ENCODE measurements around the gene ACSM6. TPM values are rescaled to one million over a fixed set of nuclear protein-coding genes. Genes with fewer than 3 reads are reported as not detected.
"Not testable (repeated sequence)": the region's sequence is repeated elsewhere in the genome, so short reads cannot be mapped to it uniquely, and the experiment has no call there.

The ACSM6 gene
- total RNA-seq, 3 donors from 2014 or later = not detected

DNA sequence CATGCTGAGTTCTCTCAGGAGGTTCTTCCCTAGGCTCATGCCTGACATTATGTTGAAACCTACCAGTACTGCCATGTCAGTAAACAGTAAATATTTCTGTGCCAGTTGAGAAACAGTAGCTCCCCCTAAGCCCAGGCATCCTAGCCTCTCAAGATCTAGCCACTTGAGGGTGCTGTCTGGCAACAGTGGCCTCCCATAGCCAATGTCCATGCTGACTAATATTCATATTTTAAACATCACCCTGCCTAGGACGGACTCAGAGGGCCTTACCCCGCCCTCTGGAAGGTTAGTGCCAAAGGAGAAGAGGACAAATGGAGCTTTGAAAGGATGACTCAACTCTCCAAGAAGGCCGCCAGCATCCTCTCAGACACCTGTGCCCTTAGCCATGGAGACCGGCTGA, 7.7 kb downstream of the ACSM6 start:
- ATAC-seq = no peak
- H3K4me3 Mint-ChIP-seq = no peak overlapping the region
- H3K4me1 Mint-ChIP-seq (ENCODE audit: low read depth) = no peaks in the 10 kb centered on the region
- peaks cover 6% of the 10 kb centered on the region for H3K9me3 Mint-ChIP-seq
- no peak for DNase-seq
- H3K36me3 Mint-ChIP-seq (ENCODE audit: insufficient read depth) = no peaks in the 10 kb centered on the region
- no peaks in the 10 kb centered on the region for H3K27me3 Mint-ChIP-seq (ENCODE audit: low read depth)

DNA sequence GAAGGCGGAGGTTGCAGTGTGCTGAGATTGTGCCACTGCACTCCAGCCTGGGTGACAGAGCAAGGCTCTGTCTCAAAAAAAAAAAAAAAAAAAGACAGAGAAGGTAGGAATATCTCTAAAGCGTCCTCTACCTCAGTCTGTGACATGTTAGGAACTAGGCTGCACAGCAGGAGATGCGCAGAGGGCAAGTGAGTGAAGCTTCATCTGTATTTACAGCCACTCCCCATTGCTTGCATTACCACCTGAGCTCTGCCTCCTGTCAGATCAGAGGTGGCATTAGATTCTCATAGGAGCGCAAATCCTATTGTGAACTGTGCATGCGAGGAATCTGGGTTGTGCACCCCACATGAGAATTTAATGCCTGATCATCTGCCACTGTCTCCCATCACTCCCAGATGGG, 8.8 kb downstream of the ACSM6 start:
- not testable (repeated sequence) for ATAC-seq; DNase-seq; H3K4me3 Mint-ChIP-seq; H3K36me3 Mint-ChIP-seq (ENCODE audit: insufficient read depth); H3K27me3 Mint-ChIP-seq (ENCODE audit: low read depth); H3K9me3 Mint-ChIP-seq; H3K4me1 Mint-ChIP-seq (ENCODE audit: low read depth)

- DNase-seq (no peak), ATAC-seq (no peak)
- H3K27me3 Mint-ChIP-seq (ENCODE audit: low read depth) = peaks cover 3% of the 10 kb centered on the region
- H3K4me1 Mint-ChIP-seq (ENCODE audit: low read depth) = no peaks in the 10 kb centered on the region
- H3K4me3 Mint-ChIP-seq = no peak overlapping the region
- no peaks in the 10 kb centered on the region for H3K9me3 Mint-ChIP-seq
- no peaks in the 10 kb centered on the region for H3K36me3 Mint-ChIP-seq (ENCODE audit: insufficient read depth)
Measured at GRCh38 chr10:95208702-95209391, 14.8 kb downstream of the ACSM6 start.

DNA sequence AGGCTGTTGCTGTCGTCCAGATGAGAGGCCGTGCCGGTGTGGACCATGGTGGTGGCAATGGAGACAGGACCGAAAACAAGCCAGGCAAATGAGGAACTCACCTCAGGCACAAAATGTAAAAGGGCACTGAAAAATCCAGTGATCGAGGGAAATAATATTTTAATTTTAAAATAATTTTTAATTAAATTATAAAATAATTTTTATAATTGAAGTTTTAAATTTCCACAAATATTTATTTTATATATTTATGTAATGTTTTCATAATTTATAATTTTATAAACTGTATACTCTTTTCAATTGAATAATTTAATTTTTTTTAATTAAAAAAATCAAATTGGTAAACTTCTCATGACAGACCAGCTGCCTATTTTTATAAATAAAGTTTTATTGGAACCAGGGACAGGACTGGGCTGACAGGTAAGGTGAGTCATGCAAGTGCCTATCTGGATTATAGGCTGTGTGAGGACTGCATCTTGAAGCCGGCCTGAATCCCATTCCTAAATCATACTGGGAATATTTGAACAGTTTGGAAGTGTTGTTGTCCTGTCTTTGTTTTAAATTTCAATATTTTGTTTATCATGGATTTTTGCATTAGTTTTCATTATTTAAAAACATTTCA, 15.6 kb downstream of the ACSM6 start:
- Mint-ChIP-seq H3K9me3 (no peaks in the 10 kb centered on the region), H3K4me1 (ENCODE audit: low read depth) (no peaks in the 10 kb centered on the region), H3K27me3 (ENCODE audit: low read depth) (peaks cover 3% of the 10 kb centered on the region)

GRCh38 chr10:95211606-95212279, 17.7 kb downstream of the ACSM6 start:
- peaks cover 3% of the 10 kb centered on the region for H3K27me3 Mint-ChIP-seq (ENCODE audit: low read depth)
- H3K36me3 Mint-ChIP-seq (ENCODE audit: insufficient read depth) = peaks cover 1% of the 10 kb centered on the region
- H3K4me1 Mint-ChIP-seq (ENCODE audit: low read depth) = no peaks in the 10 kb centered on the region
- no peak for ATAC-seq
- no peak for DNase-seq
- no peak overlapping the region for H3K4me3 Mint-ChIP-seq
- H3K9me3 Mint-ChIP-seq = peaks cover 5% of the 10 kb centered on the region

More for the DNA sequence above, 15.6 kb downstream of the ACSM6 start:
- H3K36me3 Mint-ChIP-seq (ENCODE audit: insufficient read depth) = no peaks in the 10 kb centered on the region
- no peak for DNase-seq
- ATAC-seq = no peak
- H3K4me3 Mint-ChIP-seq = no peak overlapping the region

DNA sequence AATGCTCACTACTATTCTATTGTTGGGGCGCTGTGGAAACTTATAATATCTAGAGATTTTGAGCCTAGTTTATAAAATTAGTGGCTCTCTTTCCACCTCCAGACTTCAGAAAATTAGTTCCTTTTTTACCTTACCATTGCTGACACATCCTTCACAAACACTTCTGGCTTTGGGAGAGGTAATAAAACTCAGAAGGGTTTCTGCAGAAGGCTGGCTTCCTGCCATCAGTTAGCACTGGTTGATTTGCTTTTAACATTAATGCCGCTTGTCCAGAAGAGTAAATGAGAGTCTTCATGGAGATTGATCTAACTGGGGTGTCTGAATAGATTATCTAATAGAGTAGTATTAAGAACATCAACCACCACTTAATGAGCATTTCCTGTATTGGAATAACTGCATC, 20.3 kb downstream of the ACSM6 start:
- H3K4me3 Mint-ChIP-seq = no peak overlapping the region

GRCh38 chr10:95214793-95215192, 20.8 kb downstream of the ACSM6 start:
- Mint-ChIP-seq H3K36me3 (ENCODE audit: insufficient read depth) (peaks cover 1% of the 10 kb centered on the region), H3K27me3 (ENCODE audit: low read depth) (peaks cover 3% of the 10 kb centered on the region), H3K4me1 (ENCODE audit: low read depth) (no peaks in the 10 kb centered on the region), H3K9me3 (peaks cover 5% of the 10 kb centered on the region), H3K4me3 (no peak overlapping the region)
- no peak for DNase-seq
- ATAC-seq = no peak

More for the DNA sequence above, 20.3 kb downstream of the ACSM6 start:
- peaks cover 3% of the 10 kb centered on the region for H3K27me3 Mint-ChIP-seq (ENCODE audit: low read depth)
- no peak for ATAC-seq
- no peak for DNase-seq
- H3K36me3 Mint-ChIP-seq (ENCODE audit: insufficient read depth) = peaks cover 1% of the 10 kb centered on the region
- peaks cover 5% of the 10 kb centered on the region for H3K9me3 Mint-ChIP-seq
- no peaks in the 10 kb centered on the region for H3K4me1 Mint-ChIP-seq (ENCODE audit: low read depth)

DNA sequence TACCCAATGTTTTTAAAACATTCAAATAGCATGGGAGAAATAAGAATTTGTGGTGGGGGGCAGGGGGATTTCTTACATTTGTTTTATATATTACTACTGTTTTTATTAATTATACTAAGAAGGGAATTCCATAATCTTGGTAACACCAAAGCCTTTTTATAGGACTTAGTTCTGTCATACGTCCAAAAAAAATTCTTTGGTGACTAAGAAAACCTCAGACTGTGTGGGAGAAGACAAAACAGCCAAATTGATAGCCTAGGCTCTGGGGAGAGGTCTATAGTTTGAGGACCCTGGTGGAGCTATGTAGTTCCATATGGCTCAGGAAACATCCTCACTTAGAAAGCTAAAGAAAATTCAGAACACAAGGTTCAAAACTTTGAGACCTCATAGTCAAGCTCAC, 23.4 kb downstream of the ACSM6 start:
- no peak for ATAC-seq
- Mint-ChIP-seq H3K4me1 (ENCODE audit: low read depth) (no peaks in the 10 kb centered on the region), H3K36me3 (ENCODE audit: insufficient read depth) (peaks cover 1% of the 10 kb centered on the region), H3K27me3 (ENCODE audit: low read depth) (peaks cover 3% of the 10 kb centered on the region), H3K4me3 (no peak overlapping the region), H3K9me3 (peaks cover 5% of the 10 kb centered on the region)
- no peak for DNase-seq

DNA sequence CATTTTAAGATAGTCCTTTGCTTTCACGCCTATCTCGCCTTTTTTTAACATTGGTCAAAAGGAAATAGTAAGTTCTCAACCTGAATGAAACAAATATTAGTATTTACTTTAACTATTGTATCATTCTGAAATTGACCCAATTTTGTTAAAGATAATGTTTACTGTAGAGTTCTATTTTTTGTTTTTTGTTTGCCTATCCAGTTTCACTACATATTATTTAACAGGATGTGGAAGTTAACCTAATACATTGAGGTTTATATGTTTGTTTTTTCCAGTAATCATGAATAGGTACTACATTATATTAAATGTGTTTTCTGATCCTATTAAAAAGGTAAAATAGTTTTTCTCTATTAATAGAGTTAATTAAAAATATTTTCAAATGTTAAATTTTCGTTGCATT, 26.5 kb downstream of the ACSM6 start:
- Mint-ChIP-seq H3K36me3 (ENCODE audit: insufficient read depth) (peaks cover 1% of the 10 kb centered on the region), H3K27me3 (ENCODE audit: low read depth) (peaks cover 3% of the 10 kb centered on the region), H3K4me1 (ENCODE audit: low read depth) (no peaks in the 10 kb centered on the region), H3K9me3 (peaks cover 5% of the 10 kb centered on the region), H3K4me3 (no peak overlapping the region)
- ATAC-seq = no peak
- DNase-seq = no peak

- ATAC-seq (no peak), DNase-seq (no peak)
- Mint-ChIP-seq H3K4me1 (ENCODE audit: low read depth) (no peaks in the 10 kb centered on the region), H3K9me3 (peaks cover 3% of the 10 kb centered on the region), H3K27me3 (ENCODE audit: low read depth) (peaks cover 3% of the 10 kb centered on the region), H3K4me3 (no peak overlapping the region), H3K36me3 (ENCODE audit: insufficient read depth) (peaks cover under 1% of the 10 kb centered on the region)
Measured at GRCh38 chr10:95221124-95221523, 27.1 kb downstream of the ACSM6 start.

GRCh38 chr10:95225136-95225535, 31.1 kb downstream of the ACSM6 start:
- Mint-ChIP-seq H3K4me1 (ENCODE audit: low read depth) (no peaks in the 10 kb centered on the region), H3K36me3 (ENCODE audit: insufficient read depth) (no peaks in the 10 kb centered on the region), H3K27me3 (ENCODE audit: low read depth) (peaks cover 10% of the 10 kb centered on the region), H3K4me3 (no peak overlapping the region), H3K9me3 (no peaks in the 10 kb centered on the region)
- no peak for ATAC-seq
- DNase-seq = no peak

- not testable (repeated sequence) for H3K4me3 Mint-ChIP-seq; H3K9me3 Mint-ChIP-seq; H3K4me1 Mint-ChIP-seq (ENCODE audit: low read depth); H3K36me3 Mint-ChIP-seq (ENCODE audit: insufficient read depth); ATAC-seq; DNase-seq
- peaks cover 23% of the 10 kb centered on the region for H3K27me3 Mint-ChIP-seq (ENCODE audit: low read depth)
Measured at GRCh38 chr10:95228934-95229723, 35.1 kb downstream of the ACSM6 start.

DNA sequence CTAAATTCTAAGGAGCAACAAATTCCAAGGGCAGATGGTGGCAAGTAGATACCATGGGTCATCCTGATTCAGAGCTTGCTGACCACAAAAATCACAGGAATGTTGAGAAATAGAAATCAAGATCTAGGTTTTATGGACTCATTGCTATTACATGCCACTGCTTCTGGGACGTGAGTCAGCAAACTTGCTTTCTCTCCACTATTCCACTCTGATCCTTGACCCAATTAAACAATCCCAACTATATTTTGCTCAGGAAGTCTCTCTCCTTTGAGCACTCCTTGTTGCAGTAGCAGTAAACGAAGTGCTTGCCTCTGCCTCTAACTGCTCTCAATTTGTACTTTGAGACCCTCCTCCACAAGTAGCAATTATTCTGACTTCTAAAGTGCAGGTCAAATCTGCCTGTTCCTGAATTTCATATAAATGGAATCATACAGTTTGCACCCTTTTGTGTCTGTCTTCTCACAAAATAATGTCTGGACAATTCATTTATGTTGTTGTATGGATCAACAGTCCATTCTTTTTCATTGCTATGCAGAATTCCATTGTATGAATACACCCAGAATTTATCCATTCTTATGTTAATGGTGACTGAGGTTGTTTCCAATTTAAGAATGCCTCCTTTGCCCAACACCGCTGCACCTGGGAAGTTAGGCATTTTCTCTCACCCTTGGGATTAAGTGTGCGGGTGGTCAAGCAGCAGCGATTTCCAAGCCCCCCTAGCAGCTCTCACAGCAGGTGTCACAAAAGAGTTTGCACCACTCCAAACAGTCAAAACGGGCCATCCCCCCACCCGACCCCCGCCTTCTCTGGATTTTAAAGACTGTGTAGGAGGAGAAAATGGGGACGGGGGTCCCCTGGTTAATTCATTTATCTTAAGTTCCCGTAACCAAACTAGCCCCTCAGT, 35.9 kb downstream of the ACSM6 start:
- Mint-ChIP-seq H3K4me3 (peak overlapping the region; percentile 72), H3K36me3 (ENCODE audit: insufficient read depth) (no peaks in the 10 kb centered on the region), H3K4me1 (ENCODE audit: low read depth) (peaks cover 3% of the 10 kb centered on the region), H3K27me3 (ENCODE audit: low read depth) (peaks cover 23% of the 10 kb centered on the region), H3K9me3 (no peaks in the 10 kb centered on the region)
- no peak for ATAC-seq
- no peak for DNase-seq

All from activated T-cell treated with anti-CD3 and anti-CD28 coated beads, Interleukin-2, amount 50 U/mL, for 4 hours (primary cell).